Neural crest cell (in vitro differentiated cells): ENCODE results near the gene GABRP. TPM values are rescaled to one million over a fixed set of nuclear protein-coding genes. Genes with fewer than 3 reads are reported as not detected.

Source experiments
- DNase-seq: peaks from one replicate; pipeline ENCODE4 v3.0.0; 2021; ENCODE audit warnings: low read depth, mixed read lengths, low spot score
- H3K27ac Mint-ChIP-seq: one replicate; pipeline ENCODE4 v1.8.0; 2021; ENCODE audit warnings: mild to moderate bottlenecking, mixed read lengths; ENCODE audit not compliant: unreplicated experiment
- H3K27me3 Mint-ChIP-seq: 2 replicates; pipeline ENCODE4 v1.8.0; 2021; ENCODE audit warnings: low read depth, mild to moderate bottlenecking, mixed read lengths
- H3K36me3 Mint-ChIP-seq: 2 replicates; pipeline ENCODE4 v1.8.0; 2021; ENCODE audit warnings: low read depth, mild to moderate bottlenecking, mixed read lengths
- H3K4me1 Mint-ChIP-seq: 2 replicates; pipeline ENCODE4 v1.8.0; 2021; ENCODE audit warnings: mixed read lengths
- H3K4me3 Mint-ChIP-seq: one replicate; pipeline ENCODE4 v1.8.0; 2021; ENCODE audit warnings: mild to moderate bottlenecking, mixed read lengths
- H3K9me3 Mint-ChIP-seq: 2 replicates; pipeline ENCODE4 v1.8.0; 2021; ENCODE audit warnings: mixed read lengths
- total RNA-seq: library from RNA; stranded (reverse); gene quantifications from 2 replicates; pipeline ENCODE4 v1.2.1, GENCODE V29; 2021
- TF ChIP-seq, protein P1 (sequence below): fragments of 200-600 bp; sonication (generic); conservative IDR thresholded peaks from 2 replicates; pipeline ENCODE4 v1.5.0; 2021; ENCODE audit warnings: antibody characterized with exemption, mild to moderate bottlenecking

Gene GABRP
- total RNA-seq, 1 donor from 2014 or later = not detected

GRCh38 chr5:170769898-170770416, 13.6 kb upstream of the GABRP start:
- Mint-ChIP-seq H3K9me3 (no peaks in the 10 kb centered on the region), H3K36me3 (no peaks in the 10 kb centered on the region), H3K4me1 (no peaks in the 10 kb centered on the region), H3K4me3 (no peak overlapping the region), H3K27ac (no peak overlapping the region), H3K27me3 (no peaks in the 10 kb centered on the region)
- DNase-seq = no peak
- TF ChIP-seq, protein P1, sequence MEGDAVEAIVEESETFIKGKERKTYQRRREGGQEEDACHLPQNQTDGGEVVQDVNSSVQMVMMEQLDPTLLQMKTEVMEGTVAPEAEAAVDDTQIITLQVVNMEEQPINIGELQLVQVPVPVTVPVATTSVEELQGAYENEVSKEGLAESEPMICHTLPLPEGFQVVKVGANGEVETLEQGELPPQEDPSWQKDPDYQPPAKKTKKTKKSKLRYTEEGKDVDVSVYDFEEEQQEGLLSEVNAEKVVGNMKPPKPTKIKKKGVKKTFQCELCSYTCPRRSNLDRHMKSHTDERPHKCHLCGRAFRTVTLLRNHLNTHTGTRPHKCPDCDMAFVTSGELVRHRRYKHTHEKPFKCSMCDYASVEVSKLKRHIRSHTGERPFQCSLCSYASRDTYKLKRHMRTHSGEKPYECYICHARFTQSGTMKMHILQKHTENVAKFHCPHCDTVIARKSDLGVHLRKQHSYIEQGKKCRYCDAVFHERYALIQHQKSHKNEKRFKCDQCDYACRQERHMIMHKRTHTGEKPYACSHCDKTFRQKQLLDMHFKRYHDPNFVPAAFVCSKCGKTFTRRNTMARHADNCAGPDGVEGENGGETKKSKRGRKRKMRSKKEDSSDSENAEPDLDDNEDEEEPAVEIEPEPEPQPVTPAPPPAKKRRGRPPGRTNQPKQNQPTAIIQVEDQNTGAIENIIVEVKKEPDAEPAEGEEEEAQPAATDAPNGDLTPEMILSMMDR = no peak

GRCh38 chr5:170771496-170771895, 12.0 kb upstream of the GABRP start:
- H3K4me1 Mint-ChIP-seq = no peaks in the 10 kb centered on the region
- H3K36me3 Mint-ChIP-seq = no peaks in the 10 kb centered on the region
- H3K9me3 Mint-ChIP-seq = no peaks in the 10 kb centered on the region
- TF ChIP-seq, protein P1 = no peak
- no peak overlapping the region for H3K27ac Mint-ChIP-seq
- no peaks in the 10 kb centered on the region for H3K27me3 Mint-ChIP-seq
- no peak for DNase-seq
- no peak overlapping the region for H3K4me3 Mint-ChIP-seq

DNA sequence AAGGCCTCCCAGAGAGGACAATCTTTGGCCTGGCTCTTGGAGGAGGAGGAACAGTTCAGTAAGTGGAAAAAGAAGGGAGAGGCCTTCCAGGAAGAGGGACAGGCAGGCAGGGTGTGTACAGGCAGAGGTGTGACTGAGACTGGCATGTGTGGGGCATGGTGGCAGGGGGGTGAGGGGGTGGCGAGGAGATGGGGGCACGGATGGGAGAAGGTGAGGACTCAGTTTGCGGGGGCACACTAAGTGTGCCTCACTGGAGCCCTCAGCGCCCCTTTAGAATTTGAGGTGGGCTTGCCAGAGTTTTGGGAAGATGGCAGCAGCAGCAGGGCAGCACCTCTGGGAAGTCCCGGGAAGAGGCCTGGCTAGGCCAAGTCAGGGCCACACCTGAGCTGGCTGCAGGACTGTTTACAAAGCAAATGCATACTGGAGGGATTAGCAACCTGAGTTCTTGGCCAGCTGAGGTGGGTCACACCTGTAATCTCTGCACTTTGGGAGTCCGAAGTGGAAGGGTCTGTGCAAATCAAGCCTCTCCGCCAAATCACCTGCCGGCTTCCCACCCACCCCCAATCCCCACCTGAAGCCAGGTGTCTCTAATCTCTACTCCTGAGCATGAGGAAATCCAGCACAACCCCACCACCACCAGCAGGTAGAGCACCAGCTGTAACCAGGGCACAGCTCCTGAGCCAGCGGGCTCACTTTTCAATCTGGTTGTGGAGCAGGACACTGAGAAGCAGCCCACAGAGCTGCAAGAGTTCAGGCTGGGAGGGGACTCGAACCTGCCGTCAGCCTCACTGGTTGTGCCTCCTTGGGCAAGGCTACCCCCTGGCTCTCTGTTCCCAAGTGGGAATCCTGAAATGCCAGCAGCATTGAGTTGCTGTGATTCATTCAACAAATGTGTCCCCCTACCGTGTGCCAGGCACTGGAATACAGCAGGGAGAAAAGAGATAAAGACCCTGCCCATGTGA, 10.2 kb upstream of the GABRP start:
- no peaks in the 10 kb centered on the region for H3K27me3 Mint-ChIP-seq
- TF ChIP-seq, protein P1 = no peak
- H3K4me3 Mint-ChIP-seq = no peak overlapping the region
- no peaks in the 10 kb centered on the region for H3K36me3 Mint-ChIP-seq
- H3K27ac Mint-ChIP-seq = no peak overlapping the region
- H3K4me1 Mint-ChIP-seq = no peaks in the 10 kb centered on the region
- no peak for DNase-seq
- H3K9me3 Mint-ChIP-seq = no peaks in the 10 kb centered on the region

DNA sequence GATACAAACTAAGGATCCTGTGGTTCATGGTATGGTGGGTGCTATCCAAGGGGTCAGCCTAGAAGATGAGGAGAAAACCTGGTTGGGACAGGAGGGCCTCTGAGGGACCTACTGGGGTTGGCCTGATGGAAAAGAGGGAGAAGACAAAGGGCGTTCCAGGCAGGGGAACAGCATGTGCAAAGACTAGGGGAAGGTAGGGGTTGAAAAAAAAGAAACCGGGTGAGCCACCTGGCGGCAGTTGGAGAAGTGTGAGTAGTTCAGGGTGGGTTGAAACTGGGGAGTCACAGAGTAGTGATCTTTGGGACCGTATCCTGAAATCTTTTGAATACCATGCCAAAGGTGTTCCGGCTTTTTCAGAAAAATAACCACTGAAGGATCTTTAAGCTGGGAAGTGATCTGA, 8.7 kb upstream of the GABRP start:
- H3K9me3 Mint-ChIP-seq = no peaks in the 10 kb centered on the region
- TF ChIP-seq, protein P1 = no peak

GRCh38 chr5:170781946-170782345, 1.6 kb upstream of the GABRP start:
- no peaks in the 10 kb centered on the region for H3K4me1 Mint-ChIP-seq
- no peak overlapping the region for H3K4me3 Mint-ChIP-seq
- no peak overlapping the region for H3K27ac Mint-ChIP-seq
- no peak for DNase-seq
- H3K9me3 Mint-ChIP-seq = peaks cover 5% of the 10 kb centered on the region
- no peaks in the 10 kb centered on the region for H3K27me3 Mint-ChIP-seq
- TF ChIP-seq, protein P1 = no peak
- H3K36me3 Mint-ChIP-seq = no peaks in the 10 kb centered on the region

More for the DNA sequence above, 8.7 kb upstream of the GABRP start:
- H3K27me3 Mint-ChIP-seq = no peaks in the 10 kb centered on the region
- no peak overlapping the region for H3K4me3 Mint-ChIP-seq
- DNase-seq = no peak
- H3K27ac Mint-ChIP-seq = no peak overlapping the region
- H3K36me3 Mint-ChIP-seq = no peaks in the 10 kb centered on the region
- H3K4me1 Mint-ChIP-seq = no peaks in the 10 kb centered on the region
